Measurements from ENCODE around the gene PNMA6F.
"Not testable (repeated sequence)": the region's sequence is repeated elsewhere in the genome, so short reads cannot be mapped to it uniquely, and the experiment has no call there.

- TF ChIP-seq CTCF, POLR2A (IDR thresholded peaks at IDR 0.05): not testable (repeated sequence)
Measured at GRCh38 chrX:153276049-153276448, 45.5 kb downstream of the PNMA6F start.

Measured in right lobe of liver (tissue), 4 donors.